Naive thymus-derived CD8-positive, alpha-beta T cell (primary cell): Measurements from ENCODE around the gene MED8. TPM values are rescaled to one million over a fixed set of nuclear protein-coding genes. Genes with fewer than 3 reads are reported as not detected.
A peak's percentile ranks its signal among the peaks of the same experiment; 100 is the strongest.
"Not testable (repeated sequence)": the region's sequence is repeated elsewhere in the genome, so short reads cannot be mapped to it uniquely, and the experiment has no call there.

Experiments used
- ATAC-seq, 2 donors: fragments of 150-1000 bp; cut with Tn5 transposase in 1 of 2; sonication (Bioruptor Pico), chemical (Tn5 transposase) in 1 of 2; 1 replicate in 1 of 2; 2 replicates in 1 of 2; pipeline ENCODE4 v1.10.0; 2021; ENCODE audit warnings: mild to moderate bottlenecking in 2 of 2, moderate library complexity in 2 of 2
- POLR2A ChIA-PET: fragments of 350-600 bp; sonication (Branson Sonifier 250); formaldehyde crosslinking; loops from one replicate; lab custom pipeline; 2021; ENCODE audit warnings: antibody characterized with exemption; lab: Charles Lee
- DNase-seq, 10 donors: peaks; one replicate each; pipeline versions ENCODE4 v3.0.0 to v3.0.0-alpha.2; 2020 to 2022
- H3K27ac Mint-ChIP-seq, 10 donors: one replicate each; pipeline ENCODE4 v1.8.0; 2020 to 2022; ENCODE audit warnings: mild to moderate bottlenecking in 10 of 10, mixed read lengths in 10 of 10, moderate library complexity in 4 of 10, inconsistent platforms in 1 of 10
- H3K27me3 Mint-ChIP-seq, 5 donors: one replicate each; pipeline ENCODE4 v1.8.0; 2021 to 2022; ENCODE audit warnings: mixed read lengths in 5 of 5
- H3K36me3 Mint-ChIP-seq, 3 donors: one replicate each; pipeline ENCODE4 v1.8.0; 2020 to 2022; ENCODE audit warnings: mixed read lengths in 3 of 3, mild to moderate bottlenecking in 2 of 3, inconsistent platforms in 1 of 3
- H3K4me1 Mint-ChIP-seq, 4 donors: one replicate each; pipeline ENCODE4 v1.8.0; 2021 to 2022; ENCODE audit warnings: mixed read lengths in 4 of 4
- H3K4me3 Mint-ChIP-seq, 10 donors: one replicate each; pipeline ENCODE4 v1.8.0; 2020 to 2022; ENCODE audit warnings: mild to moderate bottlenecking in 10 of 10, mixed read lengths in 10 of 10, moderate library complexity in 6 of 10, inconsistent platforms in 1 of 10
- H3K9me3 Mint-ChIP-seq, 9 donors: one replicate each; pipeline ENCODE4 v1.8.0; 2020 to 2022; ENCODE audit warnings: mixed read lengths in 9 of 9, mild to moderate bottlenecking in 3 of 9, inconsistent platforms in 1 of 9, moderate library complexity in 1 of 9
- polyA plus RNA-seq, 3 donors: library from polyadenylated mRNA; unstranded; fragments of 300-500 nt; fragmentation: Illumina TruSeq; gene quantifications; one replicate each; pipeline ENCODE4 v1.2.3, GENCODE V29; 2021
- total RNA-seq, 8 experiments: library from RNA in 2 of 8; stranded (reverse) in 2 of 8; gene quantifications; one replicate each; pipeline ENCODE4 v1.2.3 and lab custom pipeline; 2021 to 2026

The MED8 gene
- total and polyA plus RNA-seq, 5 experiments from 2014 or later: 16.8 to 34.7 (median 29.8) TPM

DNA sequence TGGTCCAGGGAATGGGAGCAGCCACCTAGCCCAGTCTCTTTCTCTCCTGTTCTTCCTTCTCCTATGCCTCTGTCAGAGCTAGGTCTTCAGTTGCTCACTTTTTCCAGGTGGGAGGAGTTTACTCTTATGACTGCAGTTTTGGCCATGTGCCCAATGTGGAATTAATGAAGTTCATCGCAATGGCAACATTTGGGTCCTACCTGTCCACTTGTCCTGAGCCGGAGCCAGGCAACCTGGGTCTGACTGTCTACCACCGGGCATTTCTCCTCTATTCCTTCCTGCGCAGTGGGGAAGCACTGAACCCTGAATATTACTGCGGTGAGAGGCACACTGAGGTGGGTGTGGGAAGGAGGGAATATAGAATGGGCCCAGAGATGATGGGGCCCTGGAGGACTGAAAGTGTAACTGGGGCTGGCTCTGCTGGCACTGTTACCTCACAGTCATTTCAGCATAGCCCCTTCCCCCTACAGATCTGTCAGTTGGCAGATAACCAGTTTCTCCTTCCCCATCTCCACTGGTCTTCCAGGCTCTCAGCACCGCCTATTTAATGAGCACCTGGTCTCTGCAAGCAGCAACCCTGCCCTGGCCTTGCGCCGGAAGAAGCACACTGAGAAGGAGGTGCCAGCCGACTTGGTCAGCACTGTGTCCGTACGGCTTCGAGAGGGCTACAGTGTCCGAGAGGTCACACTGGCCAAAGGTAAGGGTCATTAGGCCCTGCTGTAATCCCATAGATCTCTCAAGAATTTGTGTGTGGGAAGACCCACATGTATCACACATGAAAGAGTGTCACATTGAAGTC, 30.2 kb upstream of the MED8 start:
- H3K9me3 Mint-ChIP-seq: no peaks in the 10 kb centered on the region
- peak overlapping the region in 1 of 10 donors; percentile 55 for H3K27ac Mint-ChIP-seq
- DNase-seq (no peak), ATAC-seq (no peak)
- peaks cover 0 to 5% (median under 1%) of the 10 kb centered on the region in 4 donors for H3K4me1 Mint-ChIP-seq
- H3K36me3 Mint-ChIP-seq: peaks cover 0 to 51% (median 12%) of the 10 kb centered on the region in 3 donors
- H3K4me3 Mint-ChIP-seq: no peak overlapping the region
- POLR2A ChIA-PET: no interaction called here
- no peaks in the 10 kb centered on the region for H3K27me3 Mint-ChIP-seq

DNA sequence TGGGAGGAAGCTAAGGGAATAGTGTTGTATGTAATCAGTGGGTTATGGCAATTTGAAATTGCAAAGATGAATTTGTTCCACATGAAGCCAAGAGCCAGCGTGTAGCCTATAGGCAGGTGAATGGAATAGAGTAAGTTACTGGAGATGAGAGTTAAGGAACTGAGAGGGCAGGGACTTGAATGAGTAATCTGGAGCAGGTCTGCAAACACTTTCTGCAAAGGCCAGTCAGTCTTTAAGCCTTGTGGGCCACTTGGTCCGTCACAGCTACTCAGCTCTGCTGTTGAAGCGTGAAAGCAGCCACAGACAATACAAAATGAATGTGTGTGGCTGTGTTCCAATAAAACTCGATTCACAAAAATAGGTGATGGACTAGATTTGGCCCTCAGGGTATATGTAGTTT, 29.3 kb upstream of the MED8 start:
- Mint-ChIP-seq H3K27ac (no peak overlapping the region), H3K27me3 (no peaks in the 10 kb centered on the region), H3K36me3 (peaks cover 0 to 45% (median 13%) of the 10 kb centered on the region in 3 donors), H3K9me3 (no peaks in the 10 kb centered on the region), H3K4me1 (peaks cover 3 to 8% (median 4%) of the 10 kb centered on the region in 4 donors), H3K4me3 (no peak overlapping the region)
- DNase-seq (no peak), ATAC-seq (no peak)
- POLR2A ChIA-PET: no interaction called here

DNA sequence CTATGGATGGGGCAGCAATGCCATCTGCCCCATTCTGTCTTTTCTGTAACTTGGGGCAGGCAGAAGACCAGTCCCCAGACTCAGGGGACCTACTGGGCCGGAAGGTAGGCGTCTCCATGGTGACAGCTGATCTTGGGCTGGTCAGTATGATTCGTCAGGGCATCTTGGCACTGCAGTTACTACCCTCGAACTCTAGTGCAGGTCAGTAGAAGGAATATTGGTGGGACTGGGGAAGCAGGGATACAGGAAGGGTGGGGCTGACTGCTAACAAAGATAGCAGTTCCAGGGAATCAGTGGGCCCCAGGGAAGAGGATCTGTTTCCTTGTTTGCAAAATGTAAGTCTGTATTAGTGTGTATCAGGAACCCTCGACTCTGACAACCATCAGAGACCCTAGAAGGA, 26.3 kb upstream of the MED8 start:
- ATAC-seq: no peak
- POLR2A ChIA-PET: no interaction called here
- no peak overlapping the region for H3K4me3 Mint-ChIP-seq
- H3K9me3 Mint-ChIP-seq: no peaks in the 10 kb centered on the region
- H3K36me3 Mint-ChIP-seq: peaks cover 0 to 35% (median 13%) of the 10 kb centered on the region in 3 donors
- H3K27me3 Mint-ChIP-seq: no peaks in the 10 kb centered on the region
- H3K4me1 Mint-ChIP-seq: peaks cover 3 to 6% (median 4%) of the 10 kb centered on the region in 4 donors
- no peak for DNase-seq
- H3K27ac Mint-ChIP-seq: no peak overlapping the region

DNA sequence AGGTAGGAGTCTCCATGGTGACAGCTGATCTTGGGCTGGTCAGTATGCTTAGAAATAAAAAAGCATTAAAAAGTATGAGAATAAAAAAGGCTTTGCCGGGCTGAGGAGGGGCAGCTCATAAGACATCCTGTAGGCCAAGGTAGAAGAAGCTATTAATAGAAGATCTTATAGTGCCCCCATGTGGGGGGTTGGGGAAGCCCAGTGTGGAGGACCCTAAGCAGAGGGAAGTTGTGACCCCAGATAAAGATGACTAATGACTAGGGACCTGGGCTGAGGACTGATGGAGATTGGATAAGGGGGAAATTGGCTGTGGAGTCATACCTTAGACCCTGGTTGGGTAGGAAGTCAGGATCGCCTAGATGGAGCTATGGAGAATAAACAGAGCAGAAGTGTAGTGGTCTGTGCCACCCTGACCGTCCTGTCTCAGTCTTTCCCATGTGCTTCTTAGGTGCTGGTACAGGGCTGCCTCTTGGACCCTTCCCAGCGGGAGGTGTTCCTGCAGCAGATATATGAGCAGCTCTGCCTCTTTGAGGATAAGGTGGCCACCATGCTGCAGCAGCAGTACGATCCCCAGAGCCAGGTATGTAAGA, 25.1 kb upstream of the MED8 start:
- no peaks in the 10 kb centered on the region for H3K27me3 Mint-ChIP-seq
- H3K9me3 Mint-ChIP-seq: no peaks in the 10 kb centered on the region
- peaks cover 3 to 6% (median 5%) of the 10 kb centered on the region in 4 donors for H3K4me1 Mint-ChIP-seq
- peaks cover 0 to 34% (median 10%) of the 10 kb centered on the region in 3 donors for H3K36me3 Mint-ChIP-seq
- peak overlapping the region in 4 of 10 donors; percentile 17 to 76 (median 52) for H3K27ac Mint-ChIP-seq
- H3K4me3 Mint-ChIP-seq: no peak overlapping the region
- ATAC-seq (peak; percentile 91 to 98), DNase-seq (peak; percentile 45 to 83 (median 68))
- POLR2A ChIA-PET: interaction anchor here (0.8 to 1.3 kb wide), 3 partner anchors 27 to 190 kb away, joined by 3 to 7 read pairs (median 3); no protein-coding TSS in a partner anchor

DNA sequence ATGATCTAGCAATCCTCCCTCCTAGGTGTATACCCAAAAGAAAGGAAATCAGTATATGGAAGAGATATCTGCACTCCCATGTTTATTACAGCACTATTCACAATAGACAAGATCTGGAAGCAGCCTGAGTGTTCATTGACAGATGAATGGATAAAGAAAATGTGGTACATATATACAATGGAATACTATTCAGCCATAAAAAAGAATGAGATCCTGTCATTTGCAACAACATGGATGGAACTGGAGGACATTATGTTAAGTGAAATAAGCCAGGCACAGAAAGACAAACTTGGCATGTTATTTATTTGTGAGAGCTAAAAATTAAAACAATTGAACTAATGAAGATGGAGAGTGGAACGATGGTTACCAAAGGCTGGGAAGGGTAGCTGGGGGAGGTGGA, 23.8 kb upstream of the MED8 start:
- DNase-seq, H3K9me3 Mint-ChIP-seq, ATAC-seq, H3K4me1 Mint-ChIP-seq, POLR2A ChIA-PET, H3K4me3 Mint-ChIP-seq, H3K27me3 Mint-ChIP-seq: not testable (repeated sequence)
- Mint-ChIP-seq H3K27ac (peak overlapping the region in 1 of 10 donors; percentile 51), H3K36me3 (peaks cover 0 to 40% (median 6%) of the 10 kb centered on the region in 3 donors)

DNA sequence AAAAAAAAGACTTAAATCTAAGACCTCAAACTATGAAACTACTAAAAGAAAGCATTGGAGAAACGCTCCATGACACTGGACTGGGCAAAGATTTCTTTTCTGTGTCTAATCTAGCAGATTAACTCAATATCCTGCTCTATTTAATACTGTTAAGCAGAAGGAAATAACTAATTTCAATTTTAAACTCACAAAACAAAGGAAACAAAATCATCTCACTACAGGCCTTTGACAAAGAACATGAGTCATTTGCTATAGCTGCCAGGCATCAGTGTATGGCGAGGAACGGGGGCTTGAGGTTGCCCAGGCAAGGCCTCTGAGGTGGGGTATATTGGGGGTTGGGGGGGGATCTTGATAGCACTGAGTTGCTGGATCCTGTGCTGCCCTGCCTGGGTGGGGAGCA, 21.0 kb upstream of the MED8 start:
- H3K36me3 Mint-ChIP-seq: peaks cover 8 to 66% (median 9%) of the 10 kb centered on the region in 3 donors
- no peak for DNase-seq
- no peak for ATAC-seq
- H3K27ac Mint-ChIP-seq: peak overlapping the region in 1 of 10 donors; percentile 28
- no peak overlapping the region for H3K4me3 Mint-ChIP-seq
- peaks cover 3 to 10% (median 5%) of the 10 kb centered on the region in 4 donors for H3K4me1 Mint-ChIP-seq
- no peaks in the 10 kb centered on the region for H3K27me3 Mint-ChIP-seq
- H3K9me3 Mint-ChIP-seq: no peaks in the 10 kb centered on the region
- POLR2A ChIA-PET: interaction anchor here (0.6 kb wide), 1 partner anchor 75 kb away, joined by 3 read pairs; no protein-coding TSS in a partner anchor

DNA sequence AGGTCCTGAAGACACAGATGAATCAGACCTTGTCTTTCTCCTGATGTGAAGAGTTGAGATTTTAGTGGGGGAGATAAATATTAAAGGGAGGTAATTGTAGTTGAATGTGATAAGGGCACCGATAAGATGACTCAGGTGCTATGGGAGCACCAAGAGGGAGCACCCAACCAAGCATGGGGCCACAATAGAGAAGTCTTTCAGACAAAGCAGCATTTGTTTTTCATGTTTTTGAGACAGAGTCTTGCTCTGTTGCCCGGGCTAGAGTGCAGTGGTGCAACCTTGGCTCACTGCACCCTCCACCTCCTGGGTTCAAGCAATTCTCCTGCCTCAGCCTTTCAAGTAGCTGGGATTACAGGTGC, 16.3 kb upstream of the MED8 start:
- H3K9me3 Mint-ChIP-seq: no peaks in the 10 kb centered on the region

DNA sequence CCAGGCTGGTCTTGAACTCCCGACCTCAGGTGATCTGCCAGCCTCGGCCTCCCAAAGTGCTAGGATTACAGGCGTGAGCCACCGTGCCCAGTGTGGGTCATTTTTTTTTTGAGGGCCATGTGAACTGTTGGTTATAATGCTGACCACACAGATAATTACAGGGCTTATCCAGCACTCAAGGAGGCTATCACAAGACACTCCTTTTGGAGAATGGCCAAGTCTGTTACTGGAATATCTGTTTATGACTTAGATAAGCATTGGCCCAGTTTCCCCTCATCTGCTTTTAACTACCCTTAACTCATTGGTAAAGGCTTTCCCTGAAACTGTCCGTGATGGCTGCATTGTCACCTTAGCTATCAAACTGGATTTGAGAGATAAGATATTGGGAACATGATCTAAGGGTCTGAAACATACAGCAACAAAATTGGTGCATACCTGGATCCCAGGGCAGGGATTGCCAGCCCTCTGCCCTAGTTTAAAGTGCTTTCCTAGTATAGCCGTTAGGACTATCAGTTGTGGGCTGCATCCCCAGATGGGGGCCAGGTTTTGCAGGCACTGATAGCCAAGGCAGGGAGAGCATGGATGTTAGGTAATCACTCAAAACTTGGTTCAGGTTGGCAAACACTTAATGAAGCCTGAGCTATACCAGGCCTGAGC, 15.7 kb upstream of the MED8 start:
- POLR2A ChIA-PET: no interaction called here
- Mint-ChIP-seq H3K4me1 (peaks cover 3 to 17% (median 14%) of the 10 kb centered on the region in 4 donors), H3K27me3 (no peaks in the 10 kb centered on the region), H3K9me3 (no peaks in the 10 kb centered on the region), H3K36me3 (peaks cover 11 to 87% (median 12%) of the 10 kb centered on the region in 3 donors), H3K27ac (no peak overlapping the region), H3K4me3 (no peak overlapping the region)
- ATAC-seq (no peak), DNase-seq (no peak)

More for the DNA sequence above, 16.3 kb upstream of the MED8 start:
- Mint-ChIP-seq H3K4me1 (peaks cover 3 to 16% (median 13%) of the 10 kb centered on the region in 4 donors), H3K4me3 (no peak overlapping the region), H3K27ac (no peak overlapping the region), H3K27me3 (no peaks in the 10 kb centered on the region), H3K36me3 (peaks cover 11 to 90% (median 12%) of the 10 kb centered on the region in 3 donors)
- POLR2A ChIA-PET: no interaction called here
- DNase-seq (no peak), ATAC-seq (no peak)

DNA sequence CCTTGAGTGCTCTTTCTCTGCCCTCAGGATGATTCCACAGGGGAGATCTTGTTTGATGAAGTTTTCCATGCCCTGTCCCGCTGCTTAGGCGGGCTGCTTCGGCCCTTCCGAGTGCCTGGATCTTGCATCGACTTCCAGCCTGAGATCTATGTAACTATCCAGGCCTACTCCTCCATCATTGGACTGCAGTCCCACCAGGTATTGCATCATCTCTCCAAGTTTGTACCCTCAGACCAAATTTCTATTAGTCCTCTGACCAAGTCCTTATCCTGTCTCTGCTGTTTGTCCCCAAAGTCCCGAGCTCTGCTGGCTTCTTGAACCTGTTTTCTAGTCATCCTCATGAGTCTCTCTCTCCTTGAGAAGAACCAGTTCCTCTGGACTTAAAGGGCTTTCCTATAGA, 14.8 kb upstream of the MED8 start:
- DNase-seq (no peak), ATAC-seq (no peak)
- POLR2A ChIA-PET: no interaction called here
- H3K36me3 Mint-ChIP-seq: peaks cover 11 to 79% (median 12%) of the 10 kb centered on the region in 3 donors
- no peak overlapping the region for H3K4me3 Mint-ChIP-seq
- no peaks in the 10 kb centered on the region for H3K27me3 Mint-ChIP-seq
- H3K27ac Mint-ChIP-seq: no peak overlapping the region
- peaks cover 3 to 20% (median 16%) of the 10 kb centered on the region in 4 donors for H3K4me1 Mint-ChIP-seq
- no peaks in the 10 kb centered on the region for H3K9me3 Mint-ChIP-seq

DNA sequence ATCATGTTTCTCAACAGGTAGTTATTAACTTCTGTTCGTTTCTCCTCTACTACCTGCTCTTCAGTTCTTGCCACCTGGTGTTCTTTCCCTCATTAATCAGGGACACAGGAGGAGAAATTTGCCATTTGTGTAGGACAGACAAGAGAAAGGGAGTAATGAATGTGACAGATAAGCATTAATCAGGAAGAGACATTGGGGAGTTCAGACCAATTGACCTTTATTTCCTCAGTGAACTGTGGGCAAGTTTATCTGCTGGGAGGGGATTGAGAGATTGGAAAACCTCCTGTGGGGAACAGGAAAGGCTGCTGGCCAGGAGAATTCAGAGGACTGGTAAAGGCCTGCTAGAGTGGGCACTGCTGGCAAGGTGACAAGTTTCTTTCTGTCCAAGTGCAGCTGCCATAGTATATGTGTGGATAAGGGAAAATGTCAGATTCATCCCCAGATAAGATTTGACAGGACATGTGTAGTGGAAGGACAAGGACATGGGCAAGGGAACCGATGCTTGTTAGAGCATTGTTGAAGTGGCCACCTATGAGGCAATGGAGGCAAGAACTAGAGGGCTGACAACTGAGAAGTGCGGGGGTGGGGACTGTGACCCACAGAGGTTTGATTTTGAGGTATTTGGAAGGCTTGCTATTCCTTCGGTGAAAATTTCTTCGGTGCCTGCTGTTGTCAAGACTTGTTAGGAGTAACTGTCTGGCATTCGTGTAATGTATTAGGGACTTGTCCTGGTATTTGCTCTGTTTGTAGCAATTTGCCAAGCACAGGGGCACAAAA, 12.7 kb upstream of the MED8 start:
- peaks cover 11 to 65% (median 12%) of the 10 kb centered on the region in 3 donors for H3K36me3 Mint-ChIP-seq
- H3K27me3 Mint-ChIP-seq: no peaks in the 10 kb centered on the region
- POLR2A ChIA-PET: no interaction called here
- peaks cover 8 to 32% (median 20%) of the 10 kb centered on the region in 4 donors for H3K4me1 Mint-ChIP-seq
- ATAC-seq (no peak), DNase-seq (no peak)
- H3K27ac Mint-ChIP-seq: peak overlapping the region in 3 of 10 donors; percentile 13 to 22 (median 19)
- no peaks in the 10 kb centered on the region for H3K9me3 Mint-ChIP-seq
- H3K4me3 Mint-ChIP-seq: no peak overlapping the region

DNA sequence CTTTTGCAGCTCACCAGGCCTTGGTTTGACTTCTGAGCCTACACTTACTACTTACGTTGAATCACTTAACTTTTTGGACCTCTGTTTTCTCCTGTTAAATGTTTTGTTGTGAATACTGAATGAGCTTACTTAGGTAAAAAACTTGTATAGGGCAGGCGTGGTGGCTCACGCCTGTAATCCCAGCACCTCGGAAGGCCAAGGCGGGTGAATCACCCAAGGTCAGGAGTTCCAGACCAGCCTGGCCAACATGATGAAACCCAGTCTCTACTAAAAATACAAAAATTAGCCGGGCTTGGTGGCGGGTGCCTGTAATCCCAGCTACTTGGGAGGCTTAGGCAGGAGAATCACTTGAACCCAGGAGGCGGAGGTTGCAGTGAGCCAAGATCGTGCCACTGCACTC, 10.8 kb upstream of the MED8 start:
- POLR2A ChIA-PET, H3K9me3 Mint-ChIP-seq, H3K4me3 Mint-ChIP-seq, H3K27me3 Mint-ChIP-seq, ATAC-seq, H3K27ac Mint-ChIP-seq, DNase-seq: not testable (repeated sequence)
- peaks cover under 1 to 62% (median 8%) of the 10 kb centered on the region in 3 donors for H3K36me3 Mint-ChIP-seq
- peaks cover 8 to 38% (median 21%) of the 10 kb centered on the region in 4 donors for H3K4me1 Mint-ChIP-seq

DNA sequence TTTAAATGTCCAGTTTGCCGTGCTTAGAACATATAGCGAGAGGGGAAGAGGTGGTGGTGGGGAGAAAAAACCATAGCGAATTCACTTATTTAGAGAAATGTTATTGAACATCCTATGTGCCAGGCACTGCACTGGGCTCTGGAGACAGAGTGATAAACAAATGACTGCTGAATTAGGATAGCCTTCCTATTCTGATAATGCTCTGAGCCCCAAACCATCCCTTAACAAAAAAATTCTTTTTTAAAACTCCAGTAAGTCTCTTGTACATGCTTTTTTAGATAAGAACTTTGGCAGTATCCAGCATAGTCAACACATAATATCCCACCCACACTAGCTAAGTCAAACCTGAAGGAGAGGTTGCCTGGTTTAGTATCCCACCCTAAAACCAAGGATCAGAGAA, 8.6 kb upstream of the MED8 start:
- H3K4me1 Mint-ChIP-seq: peaks cover 8 to 52% (median 28%) of the 10 kb centered on the region in 4 donors
- POLR2A ChIA-PET: no interaction called here
- no peaks in the 10 kb centered on the region for H3K9me3 Mint-ChIP-seq
- ATAC-seq (no peak), DNase-seq (no peak)
- H3K4me3 Mint-ChIP-seq: no peak overlapping the region
- H3K27ac Mint-ChIP-seq: peak overlapping the region in 2 of 10 donors; percentile 1 to 4
- no peaks in the 10 kb centered on the region for H3K27me3 Mint-ChIP-seq
- peaks cover 0 to 57% (median under 1%) of the 10 kb centered on the region in 3 donors for H3K36me3 Mint-ChIP-seq
